ACHN (cell line): Measurements from ENCODE around the gene TNRC6C.

Experiments
- DNase-seq: peaks from one replicate; pipeline ENCODE4 v3.0.0-alpha.2; 2015
- in situ Hi-C: cut with HindIII; loops from 2 replicates; pipeline ENCODE4 v1.10.0; 2017; ENCODE audit warnings: low sequenced_read_pairs, low pct_ligation_motif_present, low pct_unique_long_range_greater_than_20kb

The TNRC6C gene

DNA sequence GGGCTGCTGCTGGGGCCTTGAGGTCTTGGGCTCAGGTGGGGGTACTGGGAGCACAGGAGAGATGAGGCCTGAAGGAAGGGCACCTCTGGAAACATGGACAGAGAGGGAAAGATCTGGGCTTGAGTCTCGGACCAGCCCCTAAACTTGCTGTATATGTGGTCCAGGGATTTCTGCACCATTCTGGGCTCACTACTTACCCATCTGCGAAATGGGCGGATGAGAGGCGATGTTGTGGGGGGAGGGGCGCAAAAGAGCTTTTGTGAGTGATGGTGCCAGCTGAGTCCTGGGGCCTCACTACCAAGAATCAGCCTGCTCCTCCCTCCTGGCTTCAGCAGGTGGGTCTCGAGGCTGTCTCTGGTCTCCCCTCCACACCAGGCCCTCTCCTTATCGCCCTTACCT lies 188.0 kb downstream of the TNRC6C start:
- in situ Hi-C loops: no loop called here
- no peak for DNase-seq

DNA sequence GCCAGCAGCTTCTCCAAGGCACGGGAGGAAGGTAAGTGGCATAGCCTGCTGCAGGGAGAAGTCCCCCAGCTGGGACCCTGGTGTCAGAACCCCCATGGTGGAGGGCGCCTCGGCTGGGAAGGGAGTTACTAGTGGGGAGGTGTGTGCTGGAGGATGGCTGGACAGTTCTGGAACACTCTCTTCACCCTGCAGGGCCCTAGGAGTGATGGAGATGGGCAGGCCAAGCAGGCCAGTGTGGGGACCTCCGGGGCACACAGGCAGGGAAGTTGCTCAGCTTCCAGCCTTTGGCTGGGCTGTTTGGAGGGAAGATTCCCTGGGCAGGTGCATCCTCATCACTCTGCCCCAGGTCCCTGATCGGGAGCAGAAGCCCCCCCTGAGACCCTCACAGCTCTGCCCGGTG lies 188.4 kb downstream of the TNRC6C start:
- in situ Hi-C loops: no loop called here

DNA sequence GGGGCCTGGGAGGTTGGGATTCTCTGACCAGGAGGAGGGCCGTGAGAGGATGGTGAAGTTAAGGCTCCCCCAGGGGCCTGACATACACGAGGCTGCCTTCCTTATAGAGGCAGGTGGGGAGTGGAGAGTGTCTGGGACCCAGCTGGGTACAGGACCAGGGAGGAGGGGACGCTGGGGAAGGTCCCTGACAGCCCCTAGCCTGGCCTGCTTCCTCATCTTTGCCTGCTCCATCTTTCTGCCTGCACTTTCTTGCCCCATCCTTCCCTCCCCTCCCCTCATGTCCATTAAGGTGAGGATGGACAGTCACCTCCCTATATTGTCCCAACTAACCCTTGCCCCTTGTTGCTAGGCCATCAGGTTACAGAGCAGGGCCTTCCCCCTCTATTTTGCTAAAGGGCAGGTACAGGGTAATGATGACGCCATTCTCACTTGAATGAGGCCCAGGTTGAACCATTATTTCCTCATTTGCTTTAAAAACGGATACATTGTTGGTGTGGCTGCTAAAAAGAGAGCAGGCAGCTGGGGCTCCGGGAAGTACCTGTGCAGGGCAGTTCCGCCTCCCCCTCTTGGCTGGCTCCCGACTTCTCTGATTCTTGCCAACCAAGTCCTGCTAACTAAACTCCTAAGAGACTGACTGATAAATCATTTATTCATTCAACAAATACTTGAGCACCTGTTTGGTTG lies 189.0 kb downstream of the TNRC6C start:
- in situ Hi-C loops: no loop called here
- no peak for DNase-seq

More for the DNA sequence above, 188.4 kb downstream of the TNRC6C start:
- no peak for DNase-seq

- in situ Hi-C loops: no loop called here
- DNase-seq: no peak
Measured at GRCh38 chr17:78148286-78149016, 189.9 kb downstream of the TNRC6C start.

- DNase-seq: peak; percentile 97
- in situ Hi-C loops: no loop called here
Measured at GRCh38 chr17:78151514-78152008, 193.1 kb downstream of the TNRC6C start.

DNA sequence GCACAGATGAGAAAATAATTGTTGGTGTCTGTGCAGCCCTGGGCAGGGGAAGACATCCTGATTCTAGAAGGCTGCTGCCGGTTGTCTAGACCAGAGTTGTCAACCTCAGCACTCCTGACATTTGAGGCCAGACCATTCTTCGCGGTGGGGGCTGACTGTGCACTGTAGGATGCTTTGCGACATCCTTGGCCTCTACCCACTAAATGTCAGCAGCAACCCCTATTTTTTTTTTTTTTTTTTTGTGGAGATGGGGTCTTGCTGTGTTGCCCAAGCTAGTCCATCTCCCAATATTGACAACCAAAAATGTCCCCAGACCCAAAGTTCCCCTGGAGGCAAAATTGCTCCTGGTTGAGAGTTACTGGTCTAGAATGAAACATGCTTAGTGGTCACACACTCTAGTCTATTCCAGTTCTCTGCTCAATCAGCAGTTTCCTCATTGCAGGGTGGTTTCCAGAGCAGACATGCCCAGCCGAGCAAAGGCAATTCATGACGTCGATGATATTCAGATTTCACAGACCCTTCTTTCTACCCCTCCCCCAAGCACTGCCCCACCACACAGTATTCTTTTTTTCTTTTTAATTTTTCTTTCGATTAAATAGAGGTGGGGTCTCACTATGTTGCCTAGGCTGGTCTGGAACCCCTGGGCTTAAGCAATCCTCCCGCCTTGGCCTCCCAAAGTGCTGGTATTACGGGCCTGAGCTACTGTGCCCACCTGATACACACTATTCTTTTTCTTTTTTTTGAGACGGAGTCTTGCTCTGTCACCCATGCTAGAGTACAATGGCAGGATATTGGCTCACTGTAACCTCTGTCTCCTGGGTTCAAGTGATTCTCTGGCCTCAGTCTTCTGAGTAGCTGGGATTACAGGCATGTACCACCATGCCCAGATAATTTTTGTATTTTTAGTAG lies 196.7 kb downstream of the TNRC6C start:
- DNase-seq: no peak
- in situ Hi-C loops: no loop called here
